Spleen (tissue), 7 donors: Measurements from ENCODE around the gene PDE1A.

Source experiments
- CTCF ChIP-seq, 11 experiments: fragments of 200-600 bp in 7 of 11; fragments of 450-650 bp in 4 of 11; sonication (generic) in 4 of 11; IDR thresholded peaks in 8 of 11; conservative IDR thresholded peaks in 3 of 11; 1 replicate in 7 of 11; 2 replicates in 4 of 11; pipeline versions ENCODE4 v1.4.0 to v1.8.0; 2016 to 2021; ENCODE audit warnings: antibody characterized with exemption in 11 of 11, inconsistent platforms in 4 of 11, mild to moderate bottlenecking in 1 of 11
- POLR2A ChIP-seq, 3 donors: fragments of 450-650 bp; IDR thresholded peaks; one replicate each; pipeline ENCODE4 v1.5.1; 2017; ENCODE audit warnings: antibody characterized with exemption in 3 of 3, mild to moderate bottlenecking in 1 of 3
- donor health status: DM: no; HTN: no; CAD: no; lungs with moderate emphysema.
- donor health status: DM: no; HTN: no; CAD: no.
- donor health status: DM: no; HTN: no; CAD: no.

- no peak for TF ChIP-seq POLR2A (IDR thresholded peaks at IDR 0.05)
- no peak for TF ChIP-seq CTCF (IDR thresholded peaks at IDR 0.05 in 8 of 11, conservative IDR thresholded peaks at IDR 0.05 in 3 of 11)
Measured at GRCh38 chr2:182241936-182242335, 184.9 kb downstream of the PDE1A start.
